CD4-positive, alpha-beta T cell treated with Interleukin-2 at 100 ng/mL for 4 hours (primary cell): ENCODE measurements around the gene PFKFB3.
A peak's percentile ranks its signal among the peaks of the same experiment; 100 is the strongest.
"Not testable (repeated sequence)": the region's sequence is repeated elsewhere in the genome, so short reads cannot be mapped to it uniquely, and the experiment has no call there.

Source experiments
- DNase-seq: peaks from one replicate; pipeline ENCODE4 v3.0.0-alpha.2; 2020; ENCODE audit warnings: low spot score

PFKFB3 gene

DNA sequence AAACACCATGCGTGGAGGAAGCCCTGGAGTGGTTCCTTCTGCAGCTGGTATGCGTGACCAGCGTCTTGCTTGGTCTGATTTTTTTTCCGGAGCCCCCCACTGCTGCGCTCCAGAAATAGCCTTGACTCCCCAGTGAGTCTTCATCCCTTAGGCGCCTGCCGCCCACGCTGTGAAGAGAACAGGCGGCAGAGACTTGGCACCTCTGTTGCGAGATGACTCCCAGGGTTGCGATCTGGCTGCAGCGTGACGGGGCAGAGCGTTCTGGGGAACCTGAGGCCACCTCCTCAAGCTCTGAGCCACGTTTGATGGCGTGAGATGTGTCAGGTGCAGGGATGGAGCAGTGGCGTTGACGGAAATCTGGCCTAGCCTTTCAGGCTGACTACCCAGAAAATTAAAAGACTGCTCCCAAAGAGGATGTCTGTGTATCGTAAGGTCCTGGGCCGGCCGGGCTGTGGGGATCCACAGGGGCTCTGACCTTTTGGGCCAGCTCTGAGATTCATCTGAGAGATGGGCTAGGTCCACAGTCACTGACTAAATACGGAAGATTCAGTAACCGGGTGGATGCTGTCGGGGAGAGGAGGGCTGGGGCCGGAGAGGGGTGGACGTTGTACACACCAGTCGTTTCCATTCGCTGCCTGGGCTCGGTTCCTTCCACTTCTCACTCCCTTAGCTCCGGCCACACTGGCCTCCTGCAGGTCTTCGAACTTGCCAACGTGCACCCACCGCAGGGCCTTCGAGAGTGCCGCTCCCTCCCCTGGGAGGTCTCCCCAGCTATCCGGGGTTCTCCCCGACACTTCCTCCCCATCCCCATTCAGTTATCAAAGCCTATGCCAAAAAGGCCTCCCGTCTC, 33.8 kb downstream of the PFKFB3 start:
- no peak for DNase-seq

DNA sequence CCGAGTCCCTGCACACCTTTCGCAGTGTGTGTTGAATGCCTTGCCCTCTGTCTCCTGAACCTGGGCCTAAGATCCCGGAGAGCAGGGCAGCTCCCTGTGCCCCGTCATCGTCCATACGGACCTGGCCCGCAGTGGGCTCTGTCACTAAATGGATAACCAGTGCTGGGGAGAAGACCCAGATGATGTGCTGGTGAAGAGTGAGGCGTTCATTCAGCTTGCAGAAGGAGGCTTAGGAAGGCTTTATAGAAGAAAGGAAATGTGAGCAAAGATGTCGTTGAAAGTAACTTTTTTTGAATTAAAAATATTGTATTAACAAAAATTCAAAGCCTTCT, 34.4 kb downstream of the PFKFB3 start:
- no peak for DNase-seq

- not testable (repeated sequence) for DNase-seq
These were observed 36.0 kb downstream of the PFKFB3 start for GRCh38 chr10:6238587-6239212.

GRCh38 chr10:6239213-6239991, 36.7 kb downstream of the PFKFB3 start:
- DNase-seq = peak; percentile 82

DNA sequence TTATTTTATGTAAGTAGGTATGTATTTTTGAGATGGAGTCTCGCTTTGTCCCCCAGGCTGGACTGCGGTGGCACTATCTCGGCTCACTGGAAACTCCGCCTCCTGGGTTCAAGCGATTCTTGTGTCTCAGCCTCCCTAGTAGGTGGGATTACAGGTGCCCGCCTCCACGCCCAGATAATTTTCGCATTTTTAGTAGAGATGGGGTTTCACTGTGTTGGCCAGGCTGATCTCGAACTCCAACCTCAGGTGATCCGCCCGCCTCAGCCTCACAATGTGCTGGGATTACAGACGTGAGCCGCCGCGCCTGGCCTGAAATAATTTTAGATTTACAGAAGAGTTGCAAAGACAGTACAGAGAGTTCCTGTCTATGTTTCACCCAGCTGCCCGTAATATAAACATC, 37.5 kb downstream of the PFKFB3 start:
- DNase-seq = no peak

DNA sequence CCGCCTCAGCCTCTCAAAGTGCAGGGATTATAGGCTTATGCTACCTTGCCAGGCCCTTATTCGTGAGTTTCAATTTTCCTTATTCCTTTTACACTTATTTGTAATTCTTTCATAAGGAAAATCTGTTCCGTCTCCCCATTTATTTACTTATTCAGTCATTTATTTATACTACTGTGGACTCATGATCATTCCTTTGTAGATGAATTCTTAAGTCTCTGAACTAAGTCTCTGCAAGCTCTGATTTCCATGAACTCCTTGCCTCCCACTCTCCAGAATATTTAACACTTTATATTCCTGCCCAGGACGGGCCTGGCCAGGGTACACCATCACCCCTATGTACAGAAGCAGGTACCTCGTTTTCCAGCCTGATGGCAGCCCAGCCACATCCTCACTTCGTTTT, 39.4 kb downstream of the PFKFB3 start:
- DNase-seq = no peak

DNA sequence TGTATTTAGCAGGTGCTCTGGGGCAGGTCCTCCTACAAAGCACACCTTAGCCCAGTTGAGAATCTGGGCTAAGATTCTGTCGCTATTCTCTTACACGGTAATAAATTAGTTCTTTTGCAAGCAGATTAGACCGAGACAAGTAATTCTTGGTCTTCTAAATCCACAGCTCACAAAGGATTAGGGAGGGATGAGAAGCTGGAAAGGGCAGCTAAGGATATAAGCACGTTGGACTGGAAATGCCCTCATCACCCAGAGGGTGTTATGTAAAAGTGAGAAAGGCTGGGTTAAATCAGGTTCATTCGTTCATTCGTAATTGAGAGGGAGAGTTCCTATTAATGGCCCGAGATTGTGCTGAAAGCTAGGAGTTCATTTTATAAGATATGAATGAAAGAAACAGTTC, 41.8 kb downstream of the PFKFB3 start:
- no peak for DNase-seq

- no peak for DNase-seq
These were observed 44.4 kb downstream of the PFKFB3 start for GRCh38 chr10:6247041-6247712.

- DNase-seq = not testable (repeated sequence)
These were observed 46.2 kb downstream of the PFKFB3 start for GRCh38 chr10:6248908-6249307.

DNA sequence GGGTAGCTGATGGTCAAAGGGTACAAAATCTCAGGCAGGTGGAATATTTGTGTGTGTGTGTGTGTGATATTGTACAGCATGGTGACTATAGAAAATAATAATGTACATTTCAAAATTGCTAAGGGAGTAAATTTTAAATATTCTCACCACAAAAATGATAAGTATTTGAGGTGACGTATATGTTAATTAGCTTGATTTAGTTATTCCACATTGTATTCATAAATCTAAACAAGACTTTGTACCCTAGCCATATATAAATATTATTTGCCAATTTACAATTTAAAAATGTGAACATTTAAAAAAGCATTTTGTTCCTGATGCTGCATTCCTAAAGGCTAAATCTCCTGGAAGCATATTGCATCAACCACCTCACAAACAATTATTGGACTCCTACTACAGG, 47.0 kb downstream of the PFKFB3 start:
- no peak for DNase-seq

- no peak for DNase-seq
These were observed 48.0 kb downstream of the PFKFB3 start for GRCh38 chr10:6250745-6251144.

GRCh38 chr10:6254201-6254600, 51.5 kb downstream of the PFKFB3 start:
- DNase-seq = no peak

DNA sequence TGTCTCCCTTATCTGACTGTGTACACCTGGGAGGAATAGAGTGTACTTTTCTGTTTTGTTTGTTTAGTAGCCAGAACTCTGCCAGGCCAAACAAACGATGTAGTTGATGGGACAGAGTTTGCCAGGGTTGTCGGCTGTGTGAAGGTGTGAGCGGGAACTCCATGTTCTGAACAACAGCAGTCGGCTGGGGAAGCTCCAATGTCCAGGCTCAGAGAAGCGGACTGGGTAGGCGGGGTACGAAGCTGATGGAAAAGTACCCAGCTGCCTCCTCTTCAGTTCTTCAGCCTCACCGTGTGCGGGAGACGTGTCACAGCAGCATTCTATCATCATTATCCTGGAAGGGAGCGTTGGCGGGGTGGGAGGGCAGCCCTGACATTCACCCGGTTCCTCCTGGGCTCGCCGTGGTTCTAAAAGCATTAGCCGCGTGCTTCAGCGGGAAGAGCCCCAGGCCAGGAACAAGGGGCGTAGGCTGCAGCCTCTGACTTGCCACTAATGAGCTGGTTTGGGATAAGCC, 52.9 kb downstream of the PFKFB3 start:
- DNase-seq = no peak

DNA sequence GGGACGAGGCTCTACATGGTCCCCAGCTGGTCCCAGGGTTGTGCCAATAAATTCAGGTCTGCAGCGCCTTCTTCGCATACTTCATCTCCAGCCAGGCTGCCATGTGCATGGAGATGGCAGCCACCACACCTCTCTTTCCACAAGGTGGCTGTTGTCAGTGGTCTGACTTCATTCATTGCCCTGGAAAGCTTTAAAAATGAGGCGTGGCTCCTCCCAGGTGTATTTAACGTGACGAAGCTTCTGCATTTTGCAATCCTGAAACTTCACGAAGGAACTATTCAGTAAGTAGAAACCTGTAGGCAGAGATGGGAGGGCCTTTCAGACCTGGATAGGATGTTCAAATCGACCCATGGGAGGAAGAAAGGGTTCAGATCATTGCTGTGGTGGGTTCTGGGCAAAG, 53.7 kb downstream of the PFKFB3 start:
- no peak for DNase-seq

GRCh38 chr10:6259153-6259552, 56.4 kb downstream of the PFKFB3 start:
- no peak for DNase-seq

DNA sequence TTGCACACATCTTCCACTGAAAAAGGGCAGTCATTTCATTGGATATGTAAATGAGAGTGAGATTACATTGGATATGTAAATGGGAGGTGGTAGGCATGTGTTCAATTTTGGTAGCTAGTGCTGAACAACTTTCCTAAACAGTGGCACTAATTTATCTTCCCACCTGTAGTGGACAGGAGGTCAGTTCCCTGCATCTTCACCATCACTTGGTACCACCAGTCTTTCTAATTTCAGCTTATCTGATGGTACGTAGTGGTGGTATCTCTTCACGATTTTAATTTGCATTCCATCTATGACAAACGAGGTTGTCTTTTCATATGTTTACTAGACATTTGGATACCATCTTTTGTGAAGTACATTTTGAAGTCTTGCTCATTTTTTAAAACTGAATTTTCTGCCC, 58.1 kb downstream of the PFKFB3 start:
- no peak for DNase-seq

DNA sequence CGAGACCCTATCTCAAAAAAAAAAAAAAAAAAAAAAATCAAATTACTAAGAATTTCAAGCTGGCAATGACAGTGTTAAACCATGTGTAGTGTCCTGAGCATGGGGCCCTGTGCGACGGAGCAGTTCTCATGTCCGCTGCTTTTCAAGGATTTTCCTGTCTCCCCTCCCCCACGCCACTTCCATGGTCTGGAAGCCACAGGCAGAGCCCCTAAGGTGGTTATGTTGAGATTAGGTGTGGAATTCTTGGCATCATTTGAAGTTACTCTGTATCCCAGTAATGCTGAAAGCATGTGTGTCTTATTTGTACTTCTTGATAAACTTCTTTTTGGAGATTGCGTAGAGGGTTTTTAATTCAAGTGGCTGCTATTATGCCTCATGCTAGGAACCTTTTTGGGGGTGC, 65.2 kb downstream of the PFKFB3 start:
- no peak for DNase-seq

DNA sequence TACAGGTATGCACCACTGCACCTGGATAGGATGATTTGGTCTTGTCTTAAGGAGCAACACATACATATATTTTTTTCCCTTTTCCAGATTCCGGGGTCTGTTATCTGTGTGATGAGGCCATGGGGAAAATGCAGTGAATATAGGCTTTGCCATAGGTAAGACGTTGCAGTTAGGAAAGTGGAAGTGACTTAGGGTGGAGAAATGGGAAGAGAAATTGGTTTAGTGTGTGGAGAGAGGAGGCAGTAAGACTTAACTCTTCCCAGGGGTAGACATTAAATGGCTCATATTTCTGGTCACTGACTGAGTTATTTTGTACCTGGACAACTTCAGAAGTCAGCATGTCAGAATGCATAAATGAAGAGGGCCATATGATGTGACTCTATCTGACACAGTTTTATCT, 66.7 kb downstream of the PFKFB3 start:
- no peak for DNase-seq

DNA sequence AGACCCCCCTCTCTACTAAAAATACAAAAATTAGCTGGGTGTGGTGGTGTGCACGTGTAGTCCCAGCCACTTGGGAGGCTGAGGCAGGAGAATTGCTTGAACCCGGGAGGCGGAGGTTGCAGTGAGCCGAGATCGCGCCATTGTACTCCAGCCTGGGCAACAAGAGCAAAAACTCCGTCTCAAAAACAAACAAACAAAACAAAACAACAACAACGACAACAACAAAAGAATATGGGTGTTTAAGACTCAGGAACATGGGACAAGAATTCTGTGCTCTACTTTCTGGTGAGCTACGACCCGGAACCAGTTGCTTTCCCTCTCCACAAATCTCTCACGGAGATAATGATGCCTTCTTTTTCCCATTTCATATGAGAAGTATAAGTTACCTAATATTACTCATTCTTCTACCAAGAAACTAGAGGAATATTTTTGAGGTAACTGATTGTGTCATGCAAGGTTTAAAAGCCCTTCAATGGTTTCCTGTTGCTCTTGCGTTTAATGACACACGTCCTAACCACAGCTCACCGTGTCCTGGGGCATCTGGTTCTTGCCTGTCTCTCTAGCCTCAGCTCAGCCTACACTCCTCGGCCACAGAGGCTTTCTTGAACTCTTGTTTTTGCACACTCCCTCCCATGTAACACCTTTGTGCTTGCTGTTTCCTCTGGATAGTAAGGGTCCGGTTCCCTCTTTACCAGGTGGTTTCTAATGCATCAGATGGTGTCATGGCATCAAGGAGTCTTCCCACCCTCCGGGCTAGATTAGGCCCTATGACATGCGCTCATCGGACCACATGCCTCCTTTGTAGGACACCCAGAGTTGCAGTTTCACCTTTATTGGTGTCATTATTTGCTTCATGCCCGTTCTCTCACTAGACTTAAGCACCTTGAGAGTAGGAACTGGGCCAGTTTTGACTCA, 67.5 kb downstream of the PFKFB3 start:
- DNase-seq = peak; percentile 81

GRCh38 chr10:6270951-6271350, 68.2 kb downstream of the PFKFB3 start:
- DNase-seq = no peak

GRCh38 chr10:6271663-6272062, 68.9 kb downstream of the PFKFB3 start:
- DNase-seq = no peak
